SK-N-SH (cell line): ENCODE measurements around the gene CELF4. TPM values are rescaled to one million over a fixed set of nuclear protein-coding genes. Genes with fewer than 3 reads are reported as not detected.

Source experiments
- CTCF ChIA-PET: fragments of 300-600, 350-600 bp; formaldehyde crosslinking; extraction: SDS; loops from one replicate; lab custom pipeline; 2021; lab: Yijun Ruan, JAX
- POLR2A ChIA-PET: fragments of 350-600 bp; sonication (Branson Sonifier 250); formaldehyde crosslinking; extraction: SDS; loops from one replicate; lab custom pipeline; 2020; ENCODE audit warnings: antibody characterized with exemption, inconsistent platforms; lab: Yijun Ruan, JAX
- DNase-seq: peaks from one replicate; pipeline ENCODE4 v3.0.0; 2012
- H2AFZ ChIP-seq: fragments of 200-600 bp; sonication (generic); 2 replicates; pipeline ENCODE4 v1.8.1; 2016; ENCODE audit warnings: antibody characterized with exemption, mild to moderate bottlenecking, low read depth
- H3F3A ChIP-seq: fragments of 200-600 bp; sonication (generic); replicated peaks from 2 replicates; pipeline ENCODE3; 2016; ENCODE audit warnings: antibody characterized with exemption, mild to moderate bottlenecking; ENCODE audit not compliant: insufficient read depth
- H3K27ac ChIP-seq, 2 experiments: fragments of 200-500 bp in 1 of 2; fragments of 200-600 bp in 1 of 2; sonication (Bioruptor generic) in 1 of 2; sonication (generic), shearing (Covaris generic) in 1 of 2; 2 replicates each; pipeline versions ENCODE4 v1.5.1 to v1.6.1; 2014 to 2016; ENCODE audit warnings: low read depth in 2 of 2, inconsistent platforms in 1 of 2, low read length in 1 of 2, mild to moderate bottlenecking in 1 of 2, mixed read lengths in 1 of 2
- H3K27me3 ChIP-seq: fragments of 200-600 bp; sonication (generic), shearing (Covaris generic); 2 replicates; pipeline ENCODE4 v1.6.1; 2016; ENCODE audit warnings: mixed run types; ENCODE audit not compliant: insufficient read depth
- H3K36me3 ChIP-seq, 2 experiments: fragments of 200-500 bp in 1 of 2; fragments of 200-600 bp in 1 of 2; sonication (Bioruptor generic) in 1 of 2; sonication (generic) in 1 of 2; replicated peaks in 1 of 2; 2 replicates each; pipeline versions ENCODE3 to v1.5.1; 2014 to 2016; ENCODE audit warnings: low read length in 1 of 2, mild to moderate bottlenecking in 1 of 2; ENCODE audit not compliant: insufficient read depth in 2 of 2, control insufficient read depth in 1 of 2
- H3K4me1 ChIP-seq, 2 experiments: fragments of 200-500 bp in 1 of 2; fragments of 200-600 bp in 1 of 2; sonication (Bioruptor generic) in 1 of 2; sonication (generic), shearing (Covaris generic) in 1 of 2; 2 replicates each; pipeline versions ENCODE4 v1.5.1 to v1.6.1; 2014 to 2016; ENCODE audit warnings: low read depth in 1 of 2, low read length in 1 of 2, mixed run types in 1 of 2; ENCODE audit not compliant: insufficient read depth in 2 of 2, control insufficient read depth in 1 of 2
- H3K4me2 ChIP-seq: fragments of 200-600 bp; sonication (generic), shearing (Covaris generic); 2 replicates; pipeline ENCODE4 v1.6.1; 2017; ENCODE audit warnings: mixed run types
- H3K4me3 ChIP-seq, 2 experiments: fragments of 200-500 bp in 1 of 2; fragments of 200-600 bp in 1 of 2; sonication (Bioruptor generic) in 1 of 2; sonication (generic), shearing (Covaris generic) in 1 of 2; 2 replicates each; pipeline versions ENCODE4 v1.5.1 to v1.8.1; 2014 to 2016; ENCODE audit warnings: low read depth in 2 of 2, inconsistent platforms in 1 of 2, low read length in 1 of 2, mild to moderate bottlenecking in 1 of 2, mixed read lengths in 1 of 2, moderate library complexity in 1 of 2
- H3K79me2 ChIP-seq: fragments of 200-600 bp; sonication (generic); 2 replicates; pipeline ENCODE4 v1.8.1; 2017; ENCODE audit warnings: mild to moderate bottlenecking; ENCODE audit not compliant: insufficient read depth
- H3K9ac ChIP-seq: fragments of 200-600 bp; sonication (generic); 2 replicates; pipeline ENCODE4 v1.6.1; 2017; ENCODE audit warnings: mixed run types
- H3K9me2 ChIP-seq: fragments of 200-600 bp; sonication (generic); 2 replicates; pipeline ENCODE4 v1.6.1; 2017; ENCODE audit warnings: mixed run types
- H3K9me3 ChIP-seq: fragments of 200-600 bp; sonication (generic); 2 replicates; pipeline ENCODE4 v1.6.1; 2017; ENCODE audit warnings: mixed run types, mild to moderate bottlenecking, moderate library complexity
- H4K20me1 ChIP-seq: fragments of 200-600 bp; sonication (generic); 2 replicates; pipeline ENCODE4 v1.6.1; 2017; ENCODE audit warnings: mild to moderate bottlenecking, mixed run types; ENCODE audit not compliant: insufficient read depth
- CTCF ChIP-seq: fragments of 200-600 bp; sonication (generic); IDR thresholded peaks from 2 replicates; pipeline ENCODE4 v1.6.1; 2017; ENCODE audit warnings: antibody characterized with exemption, mild to moderate bottlenecking, moderate library complexity
- ELF1 ChIP-seq: IDR thresholded peaks from 2 replicates; pipeline ENCODE4 v1.4.0; 2012
- FOSL2 ChIP-seq: IDR thresholded peaks from 2 replicates; pipeline ENCODE4 v1.4.0; 2012; ENCODE audit warnings: low read depth, mild to moderate bottlenecking, moderate library complexity, borderline replicate concordance
- FOXJ3 ChIP-seq: sonication (generic); formaldehyde crosslinking; IDR thresholded peaks from 2 replicates; pipeline ENCODE4 v1.5.1; 2020; ENCODE audit warnings: mild to moderate bottlenecking, missing genetic modification reagents
- GABPA ChIP-seq: IDR thresholded peaks from 2 replicates; pipeline ENCODE4 v1.4.0; 2012; ENCODE audit warnings: low read depth, mild to moderate bottlenecking
- NFIC ChIP-seq: IDR thresholded peaks from 2 replicates; pipeline ENCODE4 v1.4.0; 2012; ENCODE audit warnings: borderline replicate concordance
- NRF1 ChIP-seq: IDR thresholded peaks from 2 replicates; pipeline ENCODE4 v1.6.1; 2012; ENCODE audit warnings: low read depth, mild to moderate bottlenecking, low read length
- PBX3 ChIP-seq: IDR thresholded peaks from 2 replicates; pipeline ENCODE4; 2012
- REST ChIP-seq: IDR thresholded peaks from 2 replicates; pipeline ENCODE4 v1.6.1; 2012; ENCODE audit warnings: mild to moderate bottlenecking, low read depth, low read length, moderate library complexity
- RFX5 ChIP-seq: IDR thresholded peaks from 2 replicates; pipeline ENCODE4 v1.6.1; 2012; ENCODE audit warnings: mild to moderate bottlenecking, improper control_type of control experiment, low read length
- SIN3A ChIP-seq: IDR thresholded peaks from 2 replicates; pipeline ENCODE4 v1.6.1; 2012; ENCODE audit warnings: low read depth, mild to moderate bottlenecking, low read length, moderate library complexity, borderline replicate concordance
- TEAD4 ChIP-seq: IDR thresholded peaks from 2 replicates; pipeline ENCODE4 v1.4.0; 2012; ENCODE audit warnings: mild to moderate bottlenecking, borderline replicate concordance; ENCODE audit not compliant: insufficient read depth
- YY1 ChIP-seq: IDR thresholded peaks from 2 replicates; pipeline ENCODE4 v1.4.0; 2012; ENCODE audit warnings: low read depth, mild to moderate bottlenecking
- WGBS: methylation state at CpG from one replicate; pipeline ENCODE4 v1.1.6; 2017; ENCODE audit warnings: low lambda C conversion rate; 5-methylcytosine and 5-hydroxymethylcytosine counted together
- polyA plus RNA-seq, 3 experiments: library from polyadenylated mRNA; depleted of rRNA; stranded (reverse); fragments of >200 nt; gene quantifications; 2 replicates each; pipeline ENCODE4 v1.2.3, GENCODE V29; 2012

CELF4 gene
- polyA plus RNA-seq, 1 of the 3 experiments (the other 2 are of a cell fraction): 0.26 TPM

GRCh38 chr18:37389041-37389440, 176.6 kb downstream of the CELF4 start:
- WGBS: 35% methylated on average over 5 of the region's 5 CpGs
- no peaks in the 10 kb centered on the region for H3K9me2 ChIP-seq
- no peak overlapping the region for H2AFZ ChIP-seq
- H3K4me3 ChIP-seq: no peak overlapping the region
- ChIA-PET POLR2A (no interaction called here), CTCF (interaction anchor here (4.8 kb wide), 1 partner anchor 55 kb away, joined by 26 read pairs; no protein-coding TSS in a partner anchor)
- no peak for TF ChIP-seq CTCF
- TF ChIP-seq TEAD4: no peak
- TF ChIP-seq YY1: no peak
- TF ChIP-seq ELF1: no peak
- no peak for TF ChIP-seq SIN3A
- TF ChIP-seq NRF1: no peak
- no peak for TF ChIP-seq GABPA
- no peak for TF ChIP-seq PBX3
- TF ChIP-seq FOXJ3: no peak
- no peak for TF ChIP-seq RFX5
- no peak for TF ChIP-seq REST
- TF ChIP-seq NFIC: no peak
- TF ChIP-seq FOSL2: no peak
- no peak for DNase-seq
- H3K4me1 ChIP-seq: peaks cover 0 to 34% of the 10 kb centered on the region in 2 experiments; a peak in 1 of 4 replicates
- H3K27ac ChIP-seq: no peak overlapping the region
- no peaks in the 10 kb centered on the region for H3K36me3 ChIP-seq
- H3K9ac ChIP-seq: no peak overlapping the region
- H3K79me2 ChIP-seq: no peaks in the 10 kb centered on the region
- H3F3A ChIP-seq: no peaks in the 10 kb centered on the region
- no peaks in the 10 kb centered on the region for H3K9me3 ChIP-seq
- no peak overlapping the region for H3K4me2 ChIP-seq
- no peaks in the 10 kb centered on the region for H4K20me1 ChIP-seq
- H3K27me3 ChIP-seq: no peaks in the 10 kb centered on the region
